ENCODE results near the gene NOS2.

Gene NOS2

GRCh38 chr17:27817731-27818130 lies 17.4 kb upstream of the NOS2 start:
- TF ChIP-seq CTCF (IDR thresholded peaks at IDR 0.05; ENCODE audit: borderline replicate concordance, control extremely low read depth, extremely low read depth, insufficient read depth, missing control alignments): no peak
- no peak for DNase-seq (ENCODE audit: low spot score)
- in situ Hi-C loops (cut with MboI; ENCODE audit: low sequenced_read_pairs, unreplicated experiment): no loop called here

- no peak for TF ChIP-seq CTCF (IDR thresholded peaks at IDR 0.05; ENCODE audit: borderline replicate concordance, control extremely low read depth, extremely low read depth, insufficient read depth, missing control alignments)
- no peak for DNase-seq (ENCODE audit: low spot score)
- in situ Hi-C loops (cut with MboI; ENCODE audit: low sequenced_read_pairs, unreplicated experiment): no loop called here
Measured at GRCh38 chr17:27816946-27817345, 16.6 kb upstream of the NOS2 start.

GRCh38 chr17:27811961-27812360 lies 11.6 kb upstream of the NOS2 start:
- in situ Hi-C loops (cut with MboI; ENCODE audit: low sequenced_read_pairs, unreplicated experiment): no loop called here
- no peak for TF ChIP-seq CTCF (IDR thresholded peaks at IDR 0.05; ENCODE audit: borderline replicate concordance, control extremely low read depth, extremely low read depth, insufficient read depth, missing control alignments)
- no peak for DNase-seq (ENCODE audit: low spot score)

- in situ Hi-C loops (cut with MboI; ENCODE audit: low sequenced_read_pairs, unreplicated experiment): no loop called here
- TF ChIP-seq CTCF (IDR thresholded peaks at IDR 0.05; ENCODE audit: borderline replicate concordance, control extremely low read depth, extremely low read depth, insufficient read depth, missing control alignments): no peak
- no peak for DNase-seq (ENCODE audit: low spot score)
Measured at GRCh38 chr17:27810902-27811557, 10.7 kb upstream of the NOS2 start.

GRCh38 chr17:27810211-27810901 lies 10.0 kb upstream of the NOS2 start:
- no peak for TF ChIP-seq CTCF (IDR thresholded peaks at IDR 0.05; ENCODE audit: borderline replicate concordance, control extremely low read depth, extremely low read depth, insufficient read depth, missing control alignments)
- in situ Hi-C loops (cut with MboI; ENCODE audit: low sequenced_read_pairs, unreplicated experiment): no loop called here
- peak; percentile 69 for DNase-seq (ENCODE audit: low spot score)

GRCh38 chr17:27809555-27809954 lies 9.2 kb upstream of the NOS2 start:
- in situ Hi-C loops (cut with MboI; ENCODE audit: low sequenced_read_pairs, unreplicated experiment): no loop called here
- TF ChIP-seq CTCF (IDR thresholded peaks at IDR 0.05; ENCODE audit: borderline replicate concordance, control extremely low read depth, extremely low read depth, insufficient read depth, missing control alignments): no peak
- no peak for DNase-seq (ENCODE audit: low spot score)
